SK-N-SH (cell line): ENCODE results near the gene CDH11.

Experiments used
- CTCF ChIP-seq: fragments of 200-600 bp; sonication (generic); IDR thresholded peaks from 2 replicates; pipeline ENCODE4 v1.6.1; 2017; ENCODE audit warnings: antibody characterized with exemption, mild to moderate bottlenecking, moderate library complexity
- EP300 ChIP-seq, 2 experiments: IDR thresholded peaks; 2 replicates each; pipeline versions ENCODE4 v1.4.0 to v1.6.1; 2012; ENCODE audit warnings: borderline replicate concordance in 1 of 2, low read depth in 1 of 2, low read length in 1 of 2
- EZH2phosphoT487 ChIP-seq: fragments of 200-600 bp; sonication (generic); IDR thresholded peaks from 2 replicates; pipeline ENCODE4 v1.6.1; 2017; ENCODE audit warnings: low read depth, mixed run types, mild to moderate bottlenecking, antibody characterized with exemption, moderate library complexity, borderline replicate concordance
- FOXJ3 ChIP-seq: sonication (generic); formaldehyde crosslinking; IDR thresholded peaks from 2 replicates; pipeline ENCODE4 v1.5.1; 2020; ENCODE audit warnings: mild to moderate bottlenecking, missing genetic modification reagents
- JUND ChIP-seq: IDR thresholded peaks from 2 replicates; pipeline ENCODE4 v1.4.0; 2012
- POLR2AphosphoS5 ChIP-seq: IDR thresholded peaks from 2 replicates; pipeline ENCODE4 v1.6.1; 2012; ENCODE audit warnings: low read depth, low read length
- RAD21 ChIP-seq: IDR thresholded peaks from 2 replicates; pipeline ENCODE4 v1.6.1; 2012; ENCODE audit warnings: mild to moderate bottlenecking, low read length
- REST ChIP-seq: IDR thresholded peaks from 2 replicates; pipeline ENCODE4 v1.6.1; 2012; ENCODE audit warnings: mild to moderate bottlenecking, low read depth, low read length, moderate library complexity
- RFX5 ChIP-seq: IDR thresholded peaks from 2 replicates; pipeline ENCODE4 v1.6.1; 2012; ENCODE audit warnings: mild to moderate bottlenecking, improper control_type of control experiment, low read length
- SMC3 ChIP-seq: IDR thresholded peaks from 2 replicates; pipeline ENCODE4 v1.6.1; 2012; ENCODE audit warnings: low read depth, low read length, improper control_type of control experiment
- YY1 ChIP-seq: IDR thresholded peaks from 2 replicates; pipeline ENCODE4 v1.4.0; 2012; ENCODE audit warnings: low read depth, mild to moderate bottlenecking

GRCh38 chr16:65041667-65042066, 80.2 kb downstream of the CDH11 start:
- TF ChIP-seq EZH2phosphoT487 (no peak), CTCF (no peak), POLR2AphosphoS5 (no peak), SMC3 (no peak), YY1 (no peak), RFX5 (no peak), JUND (no peak), RAD21 (no peak), REST (no peak), EP300 (IDR thresholded peaks at IDR 0.05; ENCODE audit: borderline replicate concordance in 1 of 2, low read depth in 1 of 2, low read length in 1 of 2) (no peak), FOXJ3 (CRISPR knock-in tag) (no peak)
